ENCODE results near the gene LAMA2.

The LAMA2 gene

DNA sequence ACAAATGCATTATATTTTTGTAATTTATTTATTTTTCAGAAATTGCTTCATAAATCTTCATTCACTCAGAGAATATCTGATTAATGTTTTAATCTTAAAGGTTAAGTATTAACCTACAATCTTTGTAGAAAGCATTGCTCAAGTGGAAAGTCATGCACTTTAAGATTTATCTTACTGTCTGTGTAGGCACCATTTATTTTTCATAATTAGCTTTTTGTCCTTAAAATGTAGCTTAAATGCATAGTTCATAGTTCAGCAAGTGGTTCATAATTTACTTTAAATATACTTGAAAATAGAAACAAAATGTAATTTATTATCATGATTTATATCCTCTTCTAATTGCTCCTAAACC, 397.3 kb downstream of the LAMA2 start:
- no peak for DNase-seq

DNA sequence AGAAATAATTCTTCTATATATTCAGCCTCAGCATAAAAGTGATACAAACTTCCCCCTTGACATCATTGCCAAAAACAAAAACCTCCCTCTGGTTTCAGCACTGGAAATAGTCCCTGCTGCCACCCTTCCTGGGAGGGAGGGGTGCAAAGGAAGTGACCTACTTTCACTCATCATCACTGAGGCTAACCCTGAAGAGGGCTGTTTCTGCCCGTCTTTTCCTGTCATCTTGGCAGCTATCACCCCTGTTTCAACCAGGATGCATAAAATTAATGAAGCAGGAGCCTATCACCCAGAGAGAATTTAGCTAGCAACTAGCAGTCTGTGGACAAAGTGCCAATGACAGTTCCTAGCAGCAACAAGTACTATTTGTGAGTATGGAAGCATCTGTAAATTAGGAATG, 397.8 kb downstream of the LAMA2 start:
- no peak for DNase-seq

DNA sequence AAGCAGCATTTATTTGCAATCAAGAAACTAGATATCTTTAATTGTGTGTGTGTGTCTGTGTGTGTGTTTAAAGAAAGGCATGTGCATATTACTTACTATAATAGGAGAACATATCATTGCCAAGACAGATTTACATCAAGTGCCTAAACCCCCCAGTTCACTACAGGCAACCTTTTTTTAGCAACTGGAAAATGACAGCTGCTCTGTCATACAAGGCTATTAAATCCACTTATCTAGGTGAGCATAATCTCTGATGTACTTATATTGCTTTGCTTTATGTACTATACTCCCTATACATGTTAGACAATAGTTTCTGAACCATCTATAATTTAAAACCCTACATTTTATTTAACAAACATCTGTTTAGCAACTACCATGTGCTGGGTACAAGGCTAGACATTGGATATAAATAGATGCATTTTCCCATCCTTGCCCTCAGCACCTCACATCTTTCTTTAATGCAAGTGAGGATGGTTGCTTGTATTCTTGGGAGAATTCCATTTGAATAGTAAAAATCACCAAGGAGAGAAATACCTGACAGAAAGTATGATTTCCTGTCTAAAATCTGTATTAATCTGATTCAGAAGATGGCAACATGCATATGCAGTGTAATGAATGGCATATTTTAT, 398.3 kb downstream of the LAMA2 start:
- DNase-seq, result no peak

DNA sequence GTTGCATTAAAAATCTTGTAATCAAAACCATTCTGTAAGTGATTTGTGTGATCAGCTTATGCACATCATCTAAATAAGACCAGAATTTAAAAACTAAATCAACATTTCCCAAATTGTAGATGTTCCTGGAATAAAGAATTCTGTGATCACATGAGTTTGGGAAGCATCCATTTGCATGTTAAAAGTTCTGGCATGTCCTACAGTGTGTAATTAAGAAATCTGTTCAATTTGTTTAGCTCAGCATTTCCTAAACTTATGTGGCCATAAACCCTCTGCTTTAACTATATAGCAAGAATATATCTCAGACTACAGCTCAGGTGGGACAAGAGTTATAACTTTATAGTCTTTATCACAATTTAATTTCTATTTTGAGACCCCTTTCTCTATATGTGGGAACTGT, 399.1 kb downstream of the LAMA2 start:
- DNase-seq, result no peak

DNA sequence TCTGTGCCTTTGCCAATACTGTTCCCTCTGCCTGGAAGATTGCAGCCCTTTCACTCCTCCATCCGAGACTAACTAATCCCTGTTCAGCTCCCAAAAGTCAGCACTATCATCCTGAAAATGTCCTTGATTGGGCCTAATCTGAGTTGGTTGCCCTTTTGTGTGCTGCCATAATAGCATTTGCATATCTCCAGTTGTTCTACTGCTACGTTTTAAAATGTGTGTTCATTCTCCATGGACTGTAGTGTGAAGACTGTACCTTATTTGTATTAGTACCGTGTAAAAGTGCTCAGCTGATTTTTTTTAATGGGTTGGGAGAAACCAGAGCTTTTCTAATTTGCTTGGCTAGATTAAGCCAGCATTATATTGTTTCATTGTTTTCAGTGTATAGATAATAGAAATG, 401.3 kb downstream of the LAMA2 start:
- DNase-seq, result no peak

DNA sequence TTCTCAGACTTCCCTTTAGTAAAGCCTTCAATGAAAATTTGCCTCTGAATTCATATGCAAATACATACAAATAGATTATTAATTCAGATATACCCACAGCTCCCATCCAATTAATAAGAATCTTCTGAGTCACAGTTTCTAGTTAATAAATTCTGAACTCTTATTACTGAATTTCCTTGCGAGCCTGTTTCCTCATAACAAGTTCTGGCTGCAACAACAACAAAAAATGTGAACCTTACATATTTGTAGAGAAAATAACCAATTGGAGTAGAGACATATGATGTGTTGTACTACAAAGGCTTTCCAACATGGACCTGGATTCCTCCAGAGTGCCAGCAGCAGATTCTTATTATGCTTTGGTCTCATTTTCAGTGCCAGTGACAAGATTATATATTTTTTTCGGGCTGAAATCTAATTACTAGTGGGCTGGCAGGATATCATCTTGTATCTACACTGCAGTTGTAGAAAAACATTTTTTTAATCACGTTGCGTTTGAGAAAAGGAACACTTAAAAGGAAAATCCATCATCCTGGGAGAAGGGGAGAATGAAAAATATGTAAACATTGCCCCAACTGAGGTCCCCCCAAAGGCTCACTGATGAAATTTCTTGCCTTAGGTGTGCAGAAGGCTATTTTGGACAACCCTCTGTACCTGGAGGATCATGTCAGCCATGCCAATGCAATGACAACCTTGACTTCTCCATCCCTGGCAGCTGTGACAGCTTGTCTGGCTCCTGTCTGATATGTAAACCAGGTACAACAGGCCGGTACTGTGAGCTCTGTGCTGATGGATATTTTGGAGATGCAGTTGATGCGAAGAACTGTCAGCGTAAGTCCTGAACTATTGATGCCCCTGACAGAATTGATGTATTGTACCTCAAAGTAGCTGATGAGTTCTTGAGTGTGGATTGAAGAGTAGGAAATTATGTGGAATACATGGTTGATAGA, 404.6 kb downstream of the LAMA2 start:
- no peak for DNase-seq

DNA sequence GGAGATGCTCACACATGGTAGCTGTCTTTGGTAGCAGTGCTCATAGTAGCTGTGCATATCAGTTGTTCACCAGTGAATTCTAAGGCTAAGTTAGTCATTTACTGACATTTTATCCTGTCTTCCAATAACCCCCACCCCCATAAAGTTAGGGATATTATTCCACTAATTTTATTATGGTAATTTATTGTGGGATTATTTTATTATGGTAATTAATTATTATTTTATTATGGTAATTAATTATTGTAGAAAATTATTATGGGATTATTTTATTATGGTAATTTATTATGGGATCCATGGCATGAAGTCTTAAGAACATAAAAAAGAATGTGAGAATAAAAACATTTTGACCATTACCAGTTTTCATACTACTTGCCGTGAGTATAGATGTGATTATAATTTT, 406.5 kb downstream of the LAMA2 start:
- no peak for DNase-seq

DNA sequence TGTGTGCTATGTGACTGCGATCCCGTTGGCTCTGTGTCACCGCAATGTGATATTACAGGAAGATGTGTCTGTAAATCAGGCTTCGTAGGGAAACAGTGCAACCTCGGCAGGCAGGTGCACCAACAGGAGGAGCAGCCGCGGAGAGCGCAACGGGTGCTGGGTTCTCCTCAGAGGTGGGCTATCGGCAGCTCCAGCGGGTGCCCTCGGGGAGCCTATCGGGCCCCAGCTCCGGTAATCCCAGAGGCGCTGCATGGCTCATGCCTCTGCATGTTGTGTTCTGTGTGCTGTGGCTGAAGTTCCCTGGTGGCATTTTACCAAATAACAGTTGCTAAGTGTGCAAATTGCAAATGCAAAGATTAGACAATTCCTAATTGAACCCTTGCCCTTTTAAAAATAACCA, 409.9 kb downstream of the LAMA2 start:
- DNase-seq, result no peak

DNA sequence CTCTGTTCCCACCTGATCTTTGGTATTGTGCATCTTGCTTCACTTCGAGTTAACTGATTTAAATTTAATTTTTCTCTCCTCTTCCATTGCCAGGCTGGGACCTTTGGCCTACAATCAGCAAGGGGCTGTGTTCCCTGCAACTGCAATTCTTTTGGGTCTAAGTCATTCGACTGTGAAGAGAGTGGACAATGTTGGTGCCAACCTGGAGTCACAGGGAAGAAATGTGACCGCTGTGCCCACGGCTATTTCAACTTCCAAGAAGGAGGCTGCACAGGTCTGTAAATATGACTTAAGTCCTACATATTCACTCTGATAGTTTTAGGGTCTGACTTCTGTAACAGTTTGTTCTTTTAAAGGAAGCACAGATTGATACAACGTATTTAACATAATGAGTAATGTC, 414.7 kb downstream of the LAMA2 start:
- DNase-seq, result no peak

DNA sequence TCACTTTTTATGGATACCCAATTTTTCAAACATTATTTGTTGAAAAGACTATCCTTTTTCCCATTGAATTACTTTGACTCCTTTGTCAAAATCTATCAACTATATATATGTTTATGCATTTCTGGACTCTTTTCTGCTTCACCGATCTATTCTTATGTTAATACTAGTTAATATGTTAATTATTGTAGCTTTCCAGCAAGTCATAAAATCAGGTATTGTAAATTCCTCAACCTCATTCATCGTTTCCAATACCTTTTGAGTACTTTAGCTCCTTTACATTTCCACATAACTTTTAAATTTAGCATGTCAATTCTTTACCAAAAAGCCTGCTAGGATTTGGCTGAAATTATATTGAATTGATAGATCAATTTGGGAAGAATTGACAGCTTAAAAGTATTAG, 419.7 kb downstream of the LAMA2 start:
- no peak for DNase-seq

DNA sequence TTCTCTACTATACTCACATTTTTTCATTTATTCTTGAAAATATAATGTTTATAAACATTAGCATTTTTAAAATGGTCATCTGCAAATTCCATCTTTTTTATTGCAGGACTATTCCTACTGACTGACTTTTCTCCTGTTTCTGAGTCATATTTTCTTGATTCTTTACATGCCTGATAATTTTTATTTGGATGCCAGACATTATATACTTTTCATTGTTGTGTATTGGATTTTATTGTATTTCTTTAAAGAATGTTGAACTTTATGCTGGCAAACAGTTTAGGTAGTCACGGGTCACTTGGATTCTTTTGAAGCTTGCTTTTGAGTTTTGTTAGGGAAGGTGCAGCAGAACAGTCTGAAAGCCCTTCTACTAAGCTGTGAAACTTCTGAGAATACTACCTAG, 423.9 kb downstream of the LAMA2 start:
- no peak for DNase-seq

DNA sequence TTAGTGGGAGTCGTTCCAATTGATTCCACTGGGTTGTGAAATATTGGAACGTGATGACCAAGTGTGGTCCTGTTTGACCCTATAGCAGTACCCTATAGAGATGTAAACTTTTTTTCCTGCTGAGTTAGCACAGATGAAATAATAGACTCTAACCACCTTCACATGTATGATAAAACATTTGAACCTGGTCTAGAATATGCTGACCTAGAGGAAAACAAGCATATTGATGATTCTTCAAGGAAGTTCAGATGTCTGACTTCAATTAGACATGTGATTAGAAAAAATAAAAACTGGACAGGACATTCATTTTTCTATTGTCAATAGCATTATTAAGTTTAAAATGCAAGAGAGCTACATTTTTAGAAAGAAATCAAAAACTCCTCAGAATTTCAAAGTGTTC, 424.9 kb downstream of the LAMA2 start:
- DNase-seq, result no peak

DNA sequence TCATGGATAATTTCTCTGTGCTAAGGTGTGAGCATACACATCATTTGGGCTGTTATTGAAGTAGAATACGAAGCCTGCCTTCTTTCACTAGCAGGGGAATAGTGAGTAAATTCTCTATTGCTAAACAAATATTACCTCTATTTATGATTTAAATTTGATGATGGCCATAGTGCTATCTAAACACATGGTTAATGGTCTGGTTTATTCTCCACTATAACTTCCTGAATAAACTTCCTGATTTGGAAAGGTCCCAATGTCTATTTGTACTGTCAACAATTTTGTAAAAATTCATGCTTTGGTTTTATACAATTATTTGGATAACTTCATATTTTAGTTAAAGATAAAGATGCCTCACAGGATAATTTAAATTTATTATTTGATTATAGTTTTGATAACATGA, 426.2 kb downstream of the LAMA2 start:
- DNase-seq, result no peak

DNA sequence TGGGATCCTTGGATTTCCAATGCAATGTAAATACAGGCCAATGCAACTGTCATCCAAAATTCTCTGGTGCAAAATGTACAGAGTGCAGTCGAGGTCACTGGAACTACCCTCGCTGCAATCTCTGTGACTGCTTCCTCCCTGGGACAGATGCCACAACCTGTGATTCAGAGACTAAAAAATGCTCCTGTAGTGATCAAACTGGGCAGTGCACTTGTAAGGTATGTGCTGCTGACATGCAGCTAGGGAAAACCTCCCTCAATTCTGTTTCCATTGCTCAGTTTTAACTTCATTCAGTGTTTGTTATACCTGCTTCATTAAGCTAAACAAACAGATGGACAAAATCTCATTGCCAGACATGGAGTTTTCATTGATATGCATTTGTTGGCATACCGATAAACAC, 429.9 kb downstream of the LAMA2 start:
- DNase-seq, result no peak

DNA sequence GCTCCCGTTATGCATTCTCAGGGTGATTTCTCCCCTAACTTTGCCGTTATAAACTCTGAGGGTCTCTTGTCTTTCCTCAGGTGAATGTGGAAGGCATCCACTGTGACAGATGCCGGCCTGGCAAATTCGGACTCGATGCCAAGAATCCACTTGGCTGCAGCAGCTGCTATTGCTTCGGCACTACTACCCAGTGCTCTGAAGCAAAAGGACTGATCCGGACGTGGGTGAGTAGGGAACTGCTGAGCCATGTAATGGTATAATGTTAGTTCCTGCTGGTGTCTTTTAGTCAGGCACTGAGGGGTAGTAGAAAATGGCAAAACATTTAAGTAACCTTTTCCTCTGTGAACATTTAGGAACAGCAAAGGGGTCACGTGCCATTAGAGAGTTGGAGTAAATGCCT, 431.6 kb downstream of the LAMA2 start:
- no peak for DNase-seq

DNA sequence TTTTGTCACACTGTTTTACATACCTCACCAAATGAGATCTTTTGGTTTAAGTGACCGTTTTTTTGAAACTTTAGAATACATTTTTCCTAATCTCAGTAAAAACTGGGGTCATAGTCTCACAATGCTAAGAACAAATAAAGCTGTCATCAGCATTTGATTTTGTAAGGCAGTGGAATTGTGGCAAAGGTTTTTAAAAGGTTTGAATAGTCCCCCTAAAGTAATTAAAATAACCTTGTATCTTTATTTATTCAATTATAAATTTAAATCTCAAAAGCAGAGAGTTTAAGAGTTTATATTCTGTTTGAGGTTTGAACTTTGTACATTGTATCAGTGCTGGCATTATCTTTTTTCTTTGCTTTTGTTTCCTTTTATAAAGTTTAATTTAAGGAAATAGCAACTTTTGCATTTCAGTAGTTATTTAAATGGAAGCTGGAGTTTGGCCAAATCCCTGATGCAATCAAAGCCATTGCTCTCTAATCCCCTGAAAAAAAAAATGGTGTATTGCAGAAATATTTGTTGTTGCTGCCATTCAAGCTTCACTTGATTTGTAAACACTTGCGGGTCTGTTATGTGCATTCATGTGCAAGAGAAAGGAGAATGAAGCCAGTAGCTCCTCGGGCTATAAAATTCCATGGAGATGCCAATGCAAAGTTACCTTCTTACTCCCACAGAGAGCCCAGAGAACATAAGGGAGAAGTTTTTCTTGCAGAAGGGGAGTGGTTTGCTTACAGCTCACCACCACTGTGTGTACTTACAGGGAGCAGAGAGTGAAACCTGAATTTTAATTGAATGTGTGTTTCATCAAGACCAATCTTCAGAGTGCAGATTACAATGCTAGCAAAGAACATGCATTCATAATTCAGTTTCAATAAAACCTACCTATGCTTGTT, 435.2 kb downstream of the LAMA2 start:
- no peak for DNase-seq

DNA sequence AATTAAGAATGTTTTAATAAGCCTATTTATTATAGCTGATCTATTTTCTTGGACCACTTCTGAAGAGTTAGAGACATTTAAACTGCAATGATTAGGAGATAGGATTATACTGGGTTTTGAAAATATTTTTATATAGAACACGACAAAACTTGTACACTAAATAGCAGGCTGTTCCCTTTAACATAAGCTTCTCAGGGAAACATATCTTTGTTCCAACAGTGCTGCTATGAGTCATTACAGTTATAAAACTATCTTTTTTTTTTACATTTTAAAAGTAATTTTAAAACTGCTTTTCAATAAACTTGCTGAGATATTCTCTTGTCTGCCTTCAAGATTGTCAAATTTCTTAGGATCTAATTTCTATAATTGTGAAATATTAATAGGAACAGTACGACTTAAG, 438.0 kb downstream of the LAMA2 start:
- DNase-seq, result no peak

DNA sequence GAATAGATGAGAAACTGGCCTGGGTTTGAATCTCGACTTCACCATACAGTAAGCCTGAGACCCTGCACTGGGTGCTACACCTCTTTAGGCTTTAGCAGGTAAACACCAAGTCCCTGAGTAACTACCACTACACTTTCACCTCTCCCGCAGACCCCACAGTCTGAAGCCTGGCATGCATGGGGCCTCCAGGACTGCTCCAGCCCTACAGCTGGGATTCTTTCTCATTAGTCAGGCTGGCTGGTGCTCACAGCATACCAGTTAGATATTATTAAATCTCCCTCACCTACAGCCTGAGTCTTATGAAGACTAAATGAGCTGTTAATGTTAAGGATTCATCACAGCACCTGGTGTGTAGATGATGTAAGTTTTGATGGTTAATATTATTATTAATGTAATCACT, 438.4 kb downstream of the LAMA2 start:
- DNase-seq, result no peak

DNA sequence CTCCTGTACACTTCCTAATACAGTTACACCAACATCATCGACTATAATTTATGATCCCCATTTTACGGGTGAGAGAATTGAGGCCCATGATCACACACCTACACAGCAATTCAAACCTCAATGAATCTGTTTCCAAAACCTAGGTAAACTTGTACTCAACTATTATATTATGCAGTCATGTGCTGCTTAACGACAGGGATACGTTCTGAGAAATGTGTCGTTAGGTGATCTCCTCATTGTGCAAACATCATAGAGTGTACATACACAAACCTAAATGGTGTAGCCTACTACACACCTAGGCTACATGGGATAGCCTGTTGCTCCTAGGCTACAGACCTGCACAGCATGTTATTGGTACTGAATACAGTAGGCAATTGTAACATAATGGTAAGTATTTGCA, 441.4 kb downstream of the LAMA2 start:
- no peak for DNase-seq

DNA sequence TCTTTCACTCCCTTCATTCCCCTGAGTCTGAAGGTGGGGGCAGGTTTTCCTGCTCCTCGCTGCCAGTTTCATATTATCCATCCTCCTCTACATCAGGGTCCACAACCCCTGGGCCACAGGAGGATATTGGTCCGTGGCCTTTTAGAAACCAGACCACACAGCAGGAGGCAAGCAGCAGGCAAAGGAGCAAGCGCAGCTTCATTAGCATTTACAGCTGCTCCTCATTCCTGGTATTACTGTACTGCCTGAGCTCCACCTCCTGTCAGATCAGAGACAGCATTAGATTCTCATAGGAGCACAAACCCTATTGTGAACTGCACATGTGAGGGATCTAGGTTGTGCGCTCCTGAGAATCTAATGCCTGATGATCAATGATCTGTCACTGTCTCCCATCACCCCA, 446.7 kb downstream of the LAMA2 start:
- no peak for DNase-seq

DNA sequence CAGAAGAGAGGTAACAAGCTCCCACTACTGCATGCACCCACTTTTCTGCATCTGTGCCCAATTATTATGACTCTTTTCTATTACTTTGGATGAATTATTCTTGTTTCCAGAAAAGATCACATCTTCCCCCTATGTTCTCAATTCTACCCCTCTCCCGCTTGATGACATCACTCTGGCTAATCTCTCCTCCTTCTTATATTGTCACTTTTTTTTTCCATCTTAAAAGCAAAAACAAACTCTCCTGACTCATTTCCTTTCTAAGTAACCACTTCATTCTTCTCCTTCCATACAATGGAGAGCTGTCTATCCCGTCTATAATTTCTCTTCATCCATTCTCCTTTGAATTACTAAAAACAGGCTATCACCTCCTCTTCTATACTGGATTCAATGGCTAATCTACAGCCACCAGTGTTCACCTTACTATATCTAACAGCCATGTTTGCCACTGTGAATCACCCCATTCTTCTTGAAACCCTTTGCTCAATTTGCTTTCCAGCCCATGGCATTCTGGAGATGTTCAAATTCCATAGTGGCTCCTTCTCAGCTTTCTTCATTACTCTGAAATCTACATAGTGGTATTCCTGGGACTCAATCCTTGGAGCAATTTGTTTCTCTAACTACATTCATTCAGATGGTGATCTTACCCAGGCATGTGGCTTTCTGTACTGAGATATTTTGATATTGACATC, 448.7 kb downstream of the LAMA2 start:
- DNase-seq, result no peak

DNA sequence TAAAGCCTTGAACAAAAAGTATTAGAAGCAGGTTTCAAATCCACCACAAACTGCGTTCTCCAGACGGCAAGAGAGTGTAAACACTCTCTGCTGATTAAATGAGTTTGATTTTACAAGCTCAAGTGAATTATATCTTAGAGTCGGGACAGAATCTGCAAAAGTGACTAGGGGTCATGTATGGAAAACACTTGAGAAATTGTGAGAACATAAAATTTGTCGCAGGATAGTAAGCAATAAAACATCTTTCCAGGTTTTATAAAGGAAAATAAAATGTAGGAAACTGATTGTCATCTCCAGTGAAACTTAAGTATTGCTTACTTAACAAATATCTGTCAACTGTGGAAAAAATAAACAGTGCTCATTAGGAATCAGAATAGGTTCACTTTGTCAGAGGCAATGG, 452.9 kb downstream of the LAMA2 start:
- DNase-seq, result no peak

DNA sequence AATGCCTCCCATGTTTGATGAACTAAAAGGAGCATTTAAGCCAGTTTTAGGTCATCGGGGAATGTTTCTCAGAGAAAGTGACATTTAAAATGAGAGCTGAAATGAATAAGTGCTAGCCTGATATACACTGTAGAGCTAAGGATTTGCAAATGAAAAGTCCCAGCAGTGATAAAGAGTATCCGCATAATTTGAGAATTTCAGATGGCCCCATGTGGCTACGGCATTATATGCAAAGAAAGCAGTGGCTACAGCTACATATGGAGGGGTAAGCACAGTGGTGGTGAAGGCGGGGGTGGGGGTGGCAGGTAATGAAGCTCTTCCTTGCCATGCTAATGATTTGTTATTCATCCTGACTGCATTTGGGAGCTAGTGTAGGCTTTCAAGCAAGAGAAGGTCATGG, 455.7 kb downstream of the LAMA2 start:
- no peak for DNase-seq
